CD14-positive monocyte (primary cell): ENCODE data around the gene NXT1. TPM values are rescaled to one million over a fixed set of nuclear protein-coding genes. Genes with fewer than 3 reads are reported as not detected.

Source experiments
- DNase-seq, 3 donors: peaks; one replicate each; pipeline ENCODE4 v3.0.0-alpha.2; 2011 to 2022
- H2AFZ ChIP-seq: 2 replicates; pipeline ENCODE4 v1.6.0; 2012; ENCODE audit warnings: mild to moderate bottlenecking, low read depth, low read length, inconsistent platforms; ENCODE audit not compliant: insufficient read depth, poor library complexity, severe bottlenecking
- H3K27ac ChIP-seq, 2 donors: 1 replicate in 1 of 2; 2 replicates in 1 of 2; pipeline ENCODE4 v1.5.1; 2012 to 2013; ENCODE audit warnings: low read length in 2 of 2, control low read depth in 1 of 2, inconsistent platforms in 1 of 2, low read depth in 1 of 2, mild to moderate bottlenecking in 1 of 2
- H3K27me3 ChIP-seq, 2 donors: one replicate each; pipeline versions ENCODE4 v1.6.0 to v1.6.1; 2011 to 2013; ENCODE audit warnings: low read length in 2 of 2; ENCODE audit not compliant: control insufficient read depth in 2 of 2, insufficient read depth in 2 of 2
- H3K36me3 ChIP-seq, 2 donors: replicated peaks in 1 of 2; 1 replicate in 1 of 2; 2 replicates in 1 of 2; pipeline versions ENCODE4 v1.5.1 to v1.6.1; 2012 to 2013; ENCODE audit warnings: low read length in 2 of 2, control low read depth in 1 of 2, inconsistent platforms in 1 of 2, mild to moderate bottlenecking in 1 of 2; ENCODE audit not compliant: insufficient read depth in 2 of 2, control insufficient read depth in 1 of 2
- H3K4me1 ChIP-seq, 2 donors: 1 replicate in 1 of 2; 2 replicates in 1 of 2; pipeline versions ENCODE4 v1.5.1 to v1.6.1; 2012 to 2013; ENCODE audit warnings: low read length in 2 of 2, control low read depth in 1 of 2, inconsistent platforms in 1 of 2, mild to moderate bottlenecking in 1 of 2, moderate library complexity in 1 of 2; ENCODE audit not compliant: insufficient read depth in 2 of 2, control insufficient read depth in 1 of 2
- H3K4me2 ChIP-seq: replicated peaks from 2 replicates; pipeline ENCODE3; 2012; ENCODE audit warnings: low read length, moderate library complexity, mild to moderate bottlenecking; ENCODE audit not compliant: poor library complexity, severe bottlenecking; ENCODE audit errors: extremely low read depth
- H3K4me3 ChIP-seq, 3 experiments: fragments of 200-600 bp in 1 of 3; sonication (generic) in 1 of 3; replicated peaks in 1 of 3; 1 replicate in 2 of 3; 2 replicates in 1 of 3; pipeline ENCODE4 v1.5.1; 2011 to 2013; ENCODE audit warnings: low read length in 3 of 3, mild to moderate bottlenecking in 3 of 3, control low read depth in 2 of 3, low read depth in 2 of 3, inconsistent platforms in 1 of 3, moderate library complexity in 1 of 3
- H3K79me2 ChIP-seq: 2 replicates; pipeline ENCODE4 v1.6.0; 2012; ENCODE audit warnings: mild to moderate bottlenecking, control low read depth, inconsistent platforms, low read length, moderate library complexity; ENCODE audit not compliant: insufficient read depth
- H3K9ac ChIP-seq: 2 replicates; pipeline ENCODE4 v1.6.0; 2017; ENCODE audit warnings: low read length, mild to moderate bottlenecking; ENCODE audit not compliant: insufficient read depth, poor library complexity, severe bottlenecking
- H3K9me3 ChIP-seq, 2 donors: replicated peaks in 1 of 2; 1 replicate in 1 of 2; 2 replicates in 1 of 2; pipeline versions ENCODE4 v1.5.1 to v1.6.1; 2012 to 2013; ENCODE audit warnings: low read length in 2 of 2, control low read depth in 1 of 2; ENCODE audit not compliant: control insufficient read depth in 1 of 2, insufficient read depth in 1 of 2
- H4K20me1 ChIP-seq: 2 replicates; pipeline ENCODE4 v1.6.0; 2012; ENCODE audit warnings: mild to moderate bottlenecking, low read length, control low read depth, moderate library complexity; ENCODE audit not compliant: insufficient read depth
- H3K27ac Mint-ChIP-seq, 7 donors: one replicate each; pipeline ENCODE4 v1.8.0; 2020; ENCODE audit warnings: mild to moderate bottlenecking in 7 of 7, mixed read lengths in 7 of 7, moderate library complexity in 6 of 7, inconsistent platforms in 2 of 7
- H3K27me3 Mint-ChIP-seq, 3 donors: one replicate each; pipeline ENCODE4 v1.8.0; 2021 to 2022; ENCODE audit warnings: low read depth in 3 of 3, mild to moderate bottlenecking in 3 of 3, mixed read lengths in 3 of 3, moderate library complexity in 3 of 3, inconsistent platforms in 1 of 3
- H3K36me3 Mint-ChIP-seq, 2 donors: one replicate each; pipeline ENCODE4 v1.8.0; 2020; ENCODE audit warnings: mixed read lengths in 2 of 2, inconsistent platforms in 1 of 2, mild to moderate bottlenecking in 1 of 2
- H3K4me1 Mint-ChIP-seq: one replicate; pipeline ENCODE4 v1.8.0; 2020; ENCODE audit warnings: mild to moderate bottlenecking, mixed read lengths
- H3K4me3 Mint-ChIP-seq, 2 donors: one replicate each; pipeline ENCODE4 v1.8.0; 2020; ENCODE audit warnings: mild to moderate bottlenecking in 2 of 2, mixed read lengths in 2 of 2, moderate library complexity in 1 of 2
- H3K9me3 Mint-ChIP-seq, 7 donors: one replicate each; pipeline ENCODE4 v1.8.0; 2020 to 2022; ENCODE audit warnings: mixed read lengths in 7 of 7, mild to moderate bottlenecking in 6 of 7, moderate library complexity in 6 of 7, inconsistent platforms in 2 of 7
- WGBS: methylation state at CpG from one replicate; pipeline ENCODE4 v1.1.5; 2013; ENCODE audit warnings: missing lambda C conversion rate; ENCODE audit not compliant: insufficient coverage; 5-methylcytosine and 5-hydroxymethylcytosine counted together
- intact Hi-C, 2 donors: fragments of 100-400 bp; cut with micrococcal nuclease; formaldehyde crosslinking; loops; one replicate each; pipeline versions ENCODE4 v1.15.0 to v1.15.1; 2023
- polyA plus RNA-seq, 3 donors: library from polyadenylated mRNA; depleted of rRNA in 1 of 3; unstranded in 2 of 3; stranded (reverse) in 1 of 3; fragments of 300-500 nt in 2 of 3; fragments of >200 nt in 1 of 3; fragmentation: Illumina TruSeq in 2 of 3; gene quantifications; 1 replicate in 2 of 3; 2 replicates in 1 of 3; pipeline ENCODE4 v1.2.3, GENCODE V29; 2012 to 2021
- TF ChIP-seq, protein P1 (sequence below): fragments of 200-600 bp; IDR thresholded peaks from one replicate; pipeline ENCODE4 v1.8.0; 2022; ENCODE audit warnings: antibody characterized with exemption, mild to moderate bottlenecking

NXT1 gene
- polyA plus RNA-seq, 3 donors: 37.8 to 140 (median 39.4) TPM

DNA sequence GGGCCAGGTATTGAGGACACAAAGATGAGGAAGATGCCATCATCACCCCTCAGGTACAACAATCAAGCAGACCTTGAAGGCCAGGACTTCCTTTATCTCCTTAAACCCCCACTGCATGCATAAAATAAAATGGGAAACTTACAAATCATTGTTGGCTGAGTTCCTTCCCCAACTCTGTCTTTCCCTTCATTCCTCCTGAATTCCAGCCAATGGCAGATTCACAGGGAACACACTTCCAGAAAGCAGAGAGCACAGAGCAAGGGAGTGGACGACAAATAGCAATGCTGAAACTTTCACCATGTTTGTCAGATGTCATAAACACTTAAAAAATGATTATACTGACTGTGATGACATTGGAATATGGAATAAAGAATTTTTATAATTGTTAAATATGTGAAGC, 37.3 kb upstream of the NXT1 start:
- no peaks in the 10 kb centered on the region for H3K4me1 Mint-ChIP-seq
- H3K36me3 Mint-ChIP-seq: no peaks in the 10 kb centered on the region
- no peaks in the 10 kb centered on the region for H3K9me3 ChIP-seq
- H3K27me3 ChIP-seq: no peaks in the 10 kb centered on the region
- no peaks in the 10 kb centered on the region for H3K9me3 Mint-ChIP-seq
- no peaks in the 10 kb centered on the region for H3K4me1 ChIP-seq
- no peak overlapping the region for H3K9ac ChIP-seq
- H3K4me2 ChIP-seq: no peak overlapping the region
- no peak for DNase-seq
- H3K36me3 ChIP-seq: no peaks in the 10 kb centered on the region
- H3K4me3 ChIP-seq: no peak overlapping the region
- H3K27ac ChIP-seq: no peak overlapping the region
- intact Hi-C loops: no loop called here
- H3K79me2 ChIP-seq: no peaks in the 10 kb centered on the region
- no peaks in the 10 kb centered on the region for H4K20me1 ChIP-seq
- no CpG with 5 or more reads among the region's 1 CpG for WGBS
- H3K27ac Mint-ChIP-seq: no peak overlapping the region
- no peak overlapping the region for H3K4me3 Mint-ChIP-seq
- TF ChIP-seq, protein P1, sequence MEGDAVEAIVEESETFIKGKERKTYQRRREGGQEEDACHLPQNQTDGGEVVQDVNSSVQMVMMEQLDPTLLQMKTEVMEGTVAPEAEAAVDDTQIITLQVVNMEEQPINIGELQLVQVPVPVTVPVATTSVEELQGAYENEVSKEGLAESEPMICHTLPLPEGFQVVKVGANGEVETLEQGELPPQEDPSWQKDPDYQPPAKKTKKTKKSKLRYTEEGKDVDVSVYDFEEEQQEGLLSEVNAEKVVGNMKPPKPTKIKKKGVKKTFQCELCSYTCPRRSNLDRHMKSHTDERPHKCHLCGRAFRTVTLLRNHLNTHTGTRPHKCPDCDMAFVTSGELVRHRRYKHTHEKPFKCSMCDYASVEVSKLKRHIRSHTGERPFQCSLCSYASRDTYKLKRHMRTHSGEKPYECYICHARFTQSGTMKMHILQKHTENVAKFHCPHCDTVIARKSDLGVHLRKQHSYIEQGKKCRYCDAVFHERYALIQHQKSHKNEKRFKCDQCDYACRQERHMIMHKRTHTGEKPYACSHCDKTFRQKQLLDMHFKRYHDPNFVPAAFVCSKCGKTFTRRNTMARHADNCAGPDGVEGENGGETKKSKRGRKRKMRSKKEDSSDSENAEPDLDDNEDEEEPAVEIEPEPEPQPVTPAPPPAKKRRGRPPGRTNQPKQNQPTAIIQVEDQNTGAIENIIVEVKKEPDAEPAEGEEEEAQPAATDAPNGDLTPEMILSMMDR: no peak
- no peak overlapping the region for H2AFZ ChIP-seq
- H3K27me3 Mint-ChIP-seq: peaks cover 0 to 3% (median 1%) of the 10 kb centered on the region in 3 donors

DNA sequence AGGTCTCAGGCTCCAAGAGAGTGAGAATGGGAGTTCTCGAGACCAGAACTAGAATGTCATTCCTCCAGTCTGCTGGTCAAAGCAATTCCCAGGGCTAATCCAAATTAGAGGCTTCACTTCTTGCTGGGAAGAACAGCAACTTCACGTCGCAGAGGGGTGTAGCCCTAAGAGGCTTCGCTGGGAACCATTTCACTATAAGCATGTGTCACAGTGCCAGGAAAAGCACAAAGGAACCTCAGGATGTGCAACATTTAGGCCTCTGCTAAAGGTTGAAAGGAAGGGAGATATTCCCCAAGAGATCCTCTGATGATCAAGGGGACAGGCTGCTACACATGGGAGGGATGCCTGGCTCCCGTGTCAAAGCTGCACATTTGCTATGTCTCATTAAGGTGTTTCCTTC, 35.9 kb upstream of the NXT1 start:
- Mint-ChIP-seq H3K4me3 (no peak overlapping the region), H3K4me1 (no peaks in the 10 kb centered on the region), H3K36me3 (no peaks in the 10 kb centered on the region), H3K27ac (no peak overlapping the region), H3K27me3 (peaks cover 0 to 4% (median 3%) of the 10 kb centered on the region in 3 donors), H3K9me3 (no peaks in the 10 kb centered on the region)
- DNase-seq: no peak
- Histone ChIP-seq H3K9me3 (no peaks in the 10 kb centered on the region), H3K4me2 (no peak overlapping the region), H3K4me1 (no peaks in the 10 kb centered on the region), H3K79me2 (no peaks in the 10 kb centered on the region), H2AFZ (no peak overlapping the region), H4K20me1 (no peaks in the 10 kb centered on the region), H3K27me3 (no peaks in the 10 kb centered on the region), H3K36me3 (no peaks in the 10 kb centered on the region), H3K27ac (no peak overlapping the region), H3K4me3 (no peak overlapping the region), H3K9ac (no peak overlapping the region)
- 95% methylated on average over 3 of the region's 5 CpGs for WGBS
- TF ChIP-seq, protein P1: no peak
- intact Hi-C loops: no loop called here
